Psoas muscle (tissue), 8 donors: ENCODE results near the gene MRPL55. TPM values are rescaled to one million over a fixed set of nuclear protein-coding genes. Genes with fewer than 3 reads are reported as not detected.

ENCODE experiments used
- ATAC-seq, 4 donors: fragments of 200-7000 bp; cut with Tn5 transposase; one replicate each; pipeline ENCODE4 v1.9.1; 2020; ENCODE audit warnings: moderate library complexity in 3 of 4, mild to moderate bottlenecking in 2 of 4
- DNase-seq, 2 donors: peaks; one replicate each; pipeline ENCODE4 v3.0.0-alpha.2; 2020
- H3K27ac ChIP-seq: fragments of 200-600 bp; one replicate; pipeline ENCODE4 v1.8.0; 2022
- H3K27me3 ChIP-seq, 3 donors: fragments of 200-600 bp in 1 of 3; one replicate each; pipeline versions ENCODE4 v1.6.1 to v1.8.0; 2013 to 2022; ENCODE audit warnings: low read length in 2 of 3, mild to moderate bottlenecking in 2 of 3, moderate library complexity in 1 of 3; ENCODE audit not compliant: insufficient read depth in 3 of 3
- H3K36me3 ChIP-seq, 2 donors: fragments of 200-600 bp in 1 of 2; one replicate each; pipeline versions ENCODE4 v1.6.1 to v1.8.0; 2013 to 2022; ENCODE audit warnings: low read depth in 1 of 2, mild to moderate bottlenecking in 1 of 2, moderate library complexity in 1 of 2; ENCODE audit not compliant: insufficient read depth in 1 of 2
- H3K4me1 ChIP-seq: fragments of 200-600 bp; one replicate; pipeline ENCODE4 v1.8.0; 2022
- H3K4me3 ChIP-seq: fragments of 200-600 bp; one replicate; pipeline ENCODE4 v1.8.0; 2022; ENCODE audit warnings: mild to moderate bottlenecking
- H3K9me3 ChIP-seq: fragments of 200-600 bp; one replicate; pipeline ENCODE4 v1.8.0; 2022
- CTCF ChIP-seq: fragments of 200-600 bp; IDR thresholded peaks from one replicate; pipeline ENCODE4 v1.8.0; 2022; ENCODE audit warnings: antibody characterized with exemption
- WGBS, 3 donors: extraction: QIAGEN DNeasy Blood & Tissue Kit; methylation state at CpG; one replicate each; pipeline versions ENCODE4 v1.1.6 to v1.1.7; 2013; 5-methylcytosine and 5-hydroxymethylcytosine counted together
- intact Hi-C, 2 donors: fragments of 100-400 bp; cut with DNase I; formaldehyde crosslinking; loops; one replicate each; pipeline versions ENCODE4 v1.11.0 to v1.14.2; 2022
- polyA plus RNA-seq, 3 donors: library from polyadenylated mRNA; stranded (reverse); fragments of 200-250 nt; gene quantifications; one replicate each; pipeline ENCODE4 v1.2.3, GENCODE V29; 2013
- total RNA-seq, 4 donors: library from RNA; stranded (reverse); fragmentation: NEBNext Ultra II Directional in 2 of 4; extraction: Animal tissue kit (Norgen Biotek cat#: 25700) in 2 of 4; gene quantifications; one replicate each; pipeline versions ENCODE4 v1.2.1 to v1.2.4, GENCODE V29; 2021 to 2023
- donor health status: healthy with polysubstance abuse.
- donor health status: DM: no; HTN: no; CAD: no; lungs with moderate emphysema.
- donor health status: Bipolar disorder and iron deficiency.
- donor health status: healthy.
- donor health status: DM: yes; HTN: yes; CAD: no.
- donor health status: DM: no; HTN: no; CAD: no.
- donor health status: DM: no; HTN: no; CAD: no.
- donor health status: DM: yes; HTN: yes; CAD: no.

MRPL55 gene
- total and polyA plus RNA-seq, 7 donors: 35.7 to 86.2 (median 43.4) TPM

GRCh38 chr1:228120857-228121489, 11.9 kb upstream of the MRPL55 start:
- H3K27ac ChIP-seq: no peak overlapping the region
- ATAC-seq: no peak
- intact Hi-C loops: loop anchor here in 1 of 2 donors (10.0 kb wide), 1 partner anchor 274 kb away; no protein-coding TSS in a partner anchor

GRCh38 chr1:228120351-228120750, 11.3 kb upstream of the MRPL55 start:
- WGBS, 3 donors: 69 to 86% (median 76%) methylated on average over 1 of the region's 1 CpG
- intact Hi-C loops: loop anchor here in 1 of 2 donors (10.0 kb wide), 1 partner anchor 274 kb away; no protein-coding TSS in a partner anchor
- H3K27me3 ChIP-seq: no peaks in the 10 kb centered on the region
- H3K36me3 ChIP-seq: no peaks in the 10 kb centered on the region
- H3K4me1 ChIP-seq: no peaks in the 10 kb centered on the region
- ATAC-seq (no peak), DNase-seq (no peak)
- no peak overlapping the region for H3K27ac ChIP-seq
- no peaks in the 10 kb centered on the region for H3K9me3 ChIP-seq
- no peak for TF ChIP-seq CTCF
- H3K4me3 ChIP-seq: no peak overlapping the region

More at GRCh38 chr1:228120857-228121489, 11.9 kb upstream of the MRPL55 start:
- no peaks in the 10 kb centered on the region for H3K36me3 ChIP-seq
- no peaks in the 10 kb centered on the region for H3K27me3 ChIP-seq
- no peak overlapping the region for H3K4me3 ChIP-seq
- no peak for TF ChIP-seq CTCF
- DNase-seq: no peak
- no peaks in the 10 kb centered on the region for H3K4me1 ChIP-seq
- no peaks in the 10 kb centered on the region for H3K9me3 ChIP-seq
- WGBS, 3 donors: 60 to 67% (median 60%) methylated on average over 5 of the region's 5 CpGs

GRCh38 chr1:228118040-228118439, 8.9 kb upstream of the MRPL55 start:
- intact Hi-C loops: no loop called here
- Histone ChIP-seq H3K4me1 (no peaks in the 10 kb centered on the region), H3K4me3 (no peak overlapping the region), H3K27me3 (no peaks in the 10 kb centered on the region), H3K36me3 (no peaks in the 10 kb centered on the region), H3K9me3 (no peaks in the 10 kb centered on the region), H3K27ac (no peak overlapping the region)
- no peak for TF ChIP-seq CTCF
- ATAC-seq (no peak), DNase-seq (no peak)
- WGBS, 3 donors: 80 to 87% (median 85%) methylated on average over 2 of the region's 2 CpGs

GRCh38 chr1:228117335-228117734, 8.2 kb upstream of the MRPL55 start:
- no peaks in the 10 kb centered on the region for H3K27me3 ChIP-seq
- H3K27ac ChIP-seq: no peak overlapping the region
- intact Hi-C loops: no loop called here
- ATAC-seq (no peak), DNase-seq (no peak)
- H3K9me3 ChIP-seq: no peaks in the 10 kb centered on the region
- 95 to 100% (median 98%) methylated on average over 4 of the region's 4 CpGs for WGBS, 3 donors
- TF ChIP-seq CTCF: no peak
- no peak overlapping the region for H3K4me3 ChIP-seq
- no peaks in the 10 kb centered on the region for H3K36me3 ChIP-seq
- H3K4me1 ChIP-seq: no peaks in the 10 kb centered on the region

GRCh38 chr1:228114827-228115226, 5.7 kb upstream of the MRPL55 start:
- no peak for TF ChIP-seq CTCF
- DNase-seq: no peak
- no peaks in the 10 kb centered on the region for H3K27me3 ChIP-seq
- no peaks in the 10 kb centered on the region for H3K9me3 ChIP-seq
- H3K4me3 ChIP-seq: no peak overlapping the region
- no peak for ATAC-seq
- H3K4me1 ChIP-seq: peaks cover 5% of the 10 kb centered on the region
- intact Hi-C loops: no loop called here
- H3K36me3 ChIP-seq: no peaks in the 10 kb centered on the region
- no peak overlapping the region for H3K27ac ChIP-seq
- WGBS, 3 donors: 74 to 76% (median 75%) methylated on average over 3 of the region's 3 CpGs
